ENCODE measurements around the gene ANKRD33.

The ANKRD33 gene

GRCh38 chr12:51922146-51922545 is 34.2 kb downstream of the ANKRD33 start:
- DNase-seq, result no peak

GRCh38 chr12:51922762-51923505 is 35.0 kb downstream of the ANKRD33 start:
- DNase-seq, result no peak

GRCh38 chr12:51923506-51924365 is 35.8 kb downstream of the ANKRD33 start:
- DNase-seq, result no peak

- peak; percentile 95 for DNase-seq
Observed at GRCh38 chr12:51924551-51925319, 36.8 kb downstream of the ANKRD33 start.

GRCh38 chr12:51925346-51926063 is 37.6 kb downstream of the ANKRD33 start:
- no peak for DNase-seq

- DNase-seq, result no peak
Observed at GRCh38 chr12:51926064-51926632, 38.2 kb downstream of the ANKRD33 start.

GRCh38 chr12:51926718-51927117 is 38.8 kb downstream of the ANKRD33 start:
- DNase-seq, result no peak

GRCh38 chr12:51932218-51933076 is 44.5 kb downstream of the ANKRD33 start:
- DNase-seq, result peak; percentile 67

- DNase-seq, result no peak
Observed at GRCh38 chr12:51934080-51934479, 46.2 kb downstream of the ANKRD33 start.

GRCh38 chr12:51937926-51938325 is 50.0 kb downstream of the ANKRD33 start:
- DNase-seq, result no peak

- no peak for DNase-seq
Observed at GRCh38 chr12:51938726-51939125, 50.8 kb downstream of the ANKRD33 start.

GRCh38 chr12:51941011-51941581 is 53.2 kb downstream of the ANKRD33 start:
- DNase-seq, result peak; percentile 69

All from NCI-H526 treated with DMSO at 0.1 percent for 48 hours (cell line).